SK-N-MC (cell line): ENCODE data around the gene FAXDC2.

Source experiments
- EZH2 ChIP-seq: fragments of 200-600 bp; sonication (generic); IDR thresholded peaks from one replicate; pipeline ENCODE4 v1.6.1; 2017; ENCODE audit warnings: antibody characterized with exemption
- POLR2AphosphoS5 ChIP-seq: IDR thresholded peaks from 2 replicates; pipeline ENCODE4 v1.6.1; 2012; ENCODE audit warnings: mild to moderate bottlenecking, low read depth, low read length, borderline replicate concordance

DNA sequence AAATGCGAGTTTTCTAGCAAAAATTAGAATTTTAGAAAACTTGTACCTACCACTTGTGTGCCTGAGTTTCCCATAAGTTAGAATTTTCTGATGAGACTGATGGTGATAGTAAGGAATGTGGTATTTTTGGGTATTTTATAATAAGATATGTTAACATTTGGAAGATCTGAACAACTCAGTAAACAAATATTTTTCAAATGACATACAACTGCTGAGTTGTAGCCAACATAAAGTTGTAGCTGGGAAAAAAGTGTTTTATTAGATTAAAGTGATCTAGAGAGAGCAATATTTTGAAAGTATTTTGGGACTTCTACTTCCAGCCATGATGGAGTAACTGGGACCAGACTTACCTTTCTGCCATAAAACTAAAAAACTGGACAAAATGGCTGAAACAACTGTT lies 49.7 kb upstream of the FAXDC2 start:
- TF ChIP-seq POLR2AphosphoS5 (no peak), EZH2 (no peak)
